K562 (cell line): ENCODE results near the gene EVX1. TPM values are rescaled to one million over a fixed set of nuclear protein-coding genes. Genes with fewer than 3 reads are reported as not detected.

ENCODE experiments used
- ATAC-seq: fragments of 200-7000 bp; cut with Tn5 transposase; 3 replicates; pipeline ENCODE4 v1.9.1; 2020; ENCODE audit warnings: moderate library complexity
- BruUV-seq: library from RNA; stranded (reverse); fragments of 400-500 nt; replicated peaks from 2 replicates; lab custom pipeline; 2021; lab: Mats Ljungman, UMichigan
- CTCF ChIA-PET: fragments of 300-600 bp; formaldehyde crosslinking; extraction: SDS; loops from one replicate; lab custom pipeline; 2021; ENCODE audit warnings: low intra/inter-chr PET ratio; lab: Yijun Ruan, JAX
- POLR2A ChIA-PET: fragments of 300-600, 350-650 bp; sonication (Branson Sonifier 250); formaldehyde crosslinking; extraction: SDS; loops from one replicate; lab custom pipeline; 2021; ENCODE audit warnings: antibody characterized with exemption, inconsistent platforms; lab: Yijun Ruan, JAX
- DNase-seq, 4 experiments: peaks; one replicate each; pipeline versions ENCODE4 v3.0.0 to v3.0.0-alpha.2; 2011 to 2018; ENCODE audit warnings: low spot score in 3 of 4, mixed read lengths in 3 of 4; ENCODE audit errors: extremely low read depth in 1 of 4
- FAIRE-seq: peaks from 2 replicates; lab custom pipeline; 2011; peaks lifted over from hg19 to GRCh38; lab: Jason Lieb, UNC
- H2AFZ ChIP-seq: 2 replicates; pipeline ENCODE4 v1.6.0; 2011; ENCODE audit warnings: low read depth, low read length, control low read depth, inconsistent platforms
- H3K27ac ChIP-seq: fragments of 200-600 bp; 3 replicates; pipeline ENCODE4 v1.8.0; 2011; ENCODE audit warnings: low read depth, mild to moderate bottlenecking, control low read depth, inconsistent platforms, low read length, moderate library complexity, mixed read lengths; ENCODE audit errors: extremely low read depth
- H3K27me3 ChIP-seq, 2 experiments: fragments of 300-600 bp in 1 of 2; 2 replicates in 1 of 2; 3 replicates in 1 of 2; pipeline versions ENCODE4 v1.6.0 to v1.8.0; 2011; ENCODE audit warnings: inconsistent platforms in 2 of 2, low read length in 2 of 2, mild to moderate bottlenecking in 1 of 2, mixed read lengths in 1 of 2, moderate library complexity in 1 of 2; ENCODE audit not compliant: control insufficient read depth in 2 of 2, insufficient read depth in 2 of 2
- H3K36me3 ChIP-seq: fragments of 300-600 bp; 3 replicates; pipeline ENCODE4 v1.8.0; 2011; ENCODE audit warnings: mild to moderate bottlenecking, low read length, inconsistent platforms; ENCODE audit not compliant: control insufficient read depth, insufficient read depth
- H3K4me1 ChIP-seq, 2 experiments: fragments of 200-600 bp in 1 of 2; replicated peaks in 1 of 2; 2 replicates in 1 of 2; 3 replicates in 1 of 2; pipeline versions ENCODE4 v1.5.1 to v1.8.0; 2011; ENCODE audit warnings: inconsistent platforms in 2 of 2, low read length in 2 of 2, mild to moderate bottlenecking in 1 of 2, mixed read lengths in 1 of 2, moderate library complexity in 1 of 2; ENCODE audit not compliant: control insufficient read depth in 2 of 2, insufficient read depth in 2 of 2
- H3K4me2 ChIP-seq: 2 replicates; pipeline ENCODE4 v1.6.1; 2011; ENCODE audit warnings: low read length, control low read depth, inconsistent platforms, mixed read lengths; ENCODE audit not compliant: insufficient read depth
- H3K4me3 ChIP-seq: fragments of 200-600 bp; sonication (generic), shearing (Covaris generic); 2 replicates; pipeline ENCODE4 v1.5.1; 2016; ENCODE audit warnings: control low read depth, inconsistent platforms
- H3K79me2 ChIP-seq: fragments of 200-600 bp; 3 replicates; pipeline ENCODE4 v1.8.0; 2011; ENCODE audit warnings: low read length, inconsistent platforms; ENCODE audit not compliant: control insufficient read depth, insufficient read depth
- H3K9ac ChIP-seq, 2 experiments: 2 replicates each; pipeline versions ENCODE4 v1.6.0 to v1.6.1; 2011; ENCODE audit warnings: low read depth in 2 of 2, low read length in 2 of 2, control low read depth in 1 of 2, inconsistent platforms in 1 of 2, mild to moderate bottlenecking in 1 of 2, mixed read lengths in 1 of 2; ENCODE audit not compliant: insufficient read depth in 1 of 2
- H3K9me1 ChIP-seq: one replicate; pipeline ENCODE4 v1.6.0; 2011; ENCODE audit warnings: inconsistent platforms, mild to moderate bottlenecking, low read length, moderate library complexity; ENCODE audit not compliant: control insufficient read depth, insufficient read depth
- H3K9me3 ChIP-seq: replicated peaks from 2 replicates; pipeline ENCODE4 v1.5.1; 2011; ENCODE audit warnings: low read depth, low read length, inconsistent platforms; ENCODE audit not compliant: control insufficient read depth, insufficient read depth
- H4K20me1 ChIP-seq: replicated peaks from 2 replicates; pipeline ENCODE4 v1.6.1; 2011; ENCODE audit warnings: low read length, inconsistent platforms, mixed read lengths; ENCODE audit not compliant: control insufficient read depth, insufficient read depth
- ETV1 ChIP-seq: fragments of 450-650 bp; conservative IDR thresholded peaks from 2 replicates; pipeline ENCODE4 v1.6.1; 2016; ENCODE audit warnings: missing genetic modification characterization, control low read depth, low read depth, missing compliant biosample characterization
- LARP7 ChIP-seq: fragments of 450-650 bp; IDR thresholded peaks from 2 replicates; pipeline ENCODE4 v1.6.1; 2016
- MIER1 ChIP-seq: fragments of 450-650 bp; IDR thresholded peaks from 2 replicates; pipeline ENCODE4 v1.6.1; 2016; ENCODE audit warnings: antibody characterized with exemption, mild to moderate bottlenecking, low read depth
- NCOA4 ChIP-seq: fragments of 450-650 bp; IDR thresholded peaks from 2 replicates; pipeline ENCODE4 v1.6.1; 2018; ENCODE audit warnings: mild to moderate bottlenecking; ENCODE audit not compliant: partially characterized antibody
- POLR2G ChIP-seq: fragments of 200-400 bp; formaldehyde crosslinking; IDR thresholded peaks from 2 replicates; pipeline ENCODE4 v1.6.1; 2017; ENCODE audit warnings: low read depth, mild to moderate bottlenecking, antibody characterized with exemption, low read length, moderate library complexity
- RBM14 ChIP-seq: fragments of 200-400 bp; formaldehyde crosslinking; IDR thresholded peaks from 2 replicates; pipeline ENCODE4 v1.6.1; 2018; ENCODE audit warnings: low read depth, mild to moderate bottlenecking, low read length, moderate library complexity, borderline replicate concordance; ENCODE audit not compliant: insufficient read depth
- RBM34 ChIP-seq: fragments of 200-400 bp; formaldehyde crosslinking; IDR thresholded peaks from 2 replicates; pipeline ENCODE4 v1.6.1; 2018; ENCODE audit warnings: low read length, borderline replicate concordance; ENCODE audit not compliant: insufficient read depth
- TAF1 ChIP-seq: IDR thresholded peaks from 2 replicates; pipeline ENCODE4 v1.6.1; 2011; ENCODE audit warnings: mild to moderate bottlenecking, low read length, moderate library complexity; ENCODE audit not compliant: insufficient read depth, control insufficient read depth, severe bottlenecking; ENCODE audit errors: extremely low read depth
- ZC3H4 ChIP-seq: sonication (generic); formaldehyde crosslinking; IDR thresholded peaks from 2 replicates; pipeline ENCODE4 v1.9.0; 2021; ENCODE audit warnings: missing genetic modification reagents, borderline replicate concordance
- ZNF766 ChIP-seq: fragments of 200-800 bp; sonication (Bioruptor generic); conservative IDR thresholded peaks from 2 replicates; pipeline ENCODE4 v1.6.1; 2016; ENCODE audit warnings: missing genetic modification characterization, missing compliant biosample characterization
- WGBS: fragments of 100-300 bp; shearing (Covaris generic); methylation state at CpG from one replicate; pipeline ENCODE4 v1.1.6; 2016; ENCODE audit warnings: low coverage, mixed read lengths; ENCODE audit not compliant: insufficient coverage; ENCODE audit errors: missing lambda C conversion rate; 5-methylcytosine and 5-hydroxymethylcytosine counted together
- in situ Hi-C: fragments of 300-500 bp; cut with MboI; formaldehyde crosslinking; loops from 4 replicates; pipeline ENCODE4 v1.15.0; 2018; ENCODE audit warnings: inconsistent platforms, mixed read lengths
- intact Hi-C: fragments of 100-400 bp; cut with micrococcal nuclease; formaldehyde crosslinking; loops from 2 replicates; pipeline ENCODE4 v1.14.2; 2022
- polyA plus RNA-seq, 8 experiments: library from polyadenylated mRNA; depleted of rRNA in 4 of 8; stranded (reverse) in 5 of 8; unstranded in 3 of 8; fragments of >200 nt; fragmentation: Nextera tagmentation in 2 of 8; fragmentation: Illumina TruSeq in 1 of 8; extraction: Ambion mirVana in 2 of 8; extraction: Trizol in 1 of 8; gene quantifications; 2 replicates each; pipeline versions ENCODE4 v1.2.1 to v1.2.3, GENCODE V29; 2011 to 2014; ENCODE audit warnings: inconsistent platforms in 1 of 8, missing spikeins in 1 of 8
- total RNA-seq, 7 experiments: library from RNA; depleted of rRNA in 6 of 7; stranded (reverse); fragments of >200 nt in 6 of 7; fragmentation: Illumina TruSeq in 2 of 7; extraction: Trizol in 2 of 7; gene quantifications; 2 replicates each; pipeline versions ENCODE4 v1.2.1 to v1.2.3, GENCODE V29; 2011 to 2021; ENCODE audit warnings: low replicate concordance in 1 of 7

The EVX1 gene
- total and polyA plus RNA-seq, 9 of the 15 experiments (the other 6 are each of a cell fraction or from before 2014, with no cell fraction given), result not detected

DNA sequence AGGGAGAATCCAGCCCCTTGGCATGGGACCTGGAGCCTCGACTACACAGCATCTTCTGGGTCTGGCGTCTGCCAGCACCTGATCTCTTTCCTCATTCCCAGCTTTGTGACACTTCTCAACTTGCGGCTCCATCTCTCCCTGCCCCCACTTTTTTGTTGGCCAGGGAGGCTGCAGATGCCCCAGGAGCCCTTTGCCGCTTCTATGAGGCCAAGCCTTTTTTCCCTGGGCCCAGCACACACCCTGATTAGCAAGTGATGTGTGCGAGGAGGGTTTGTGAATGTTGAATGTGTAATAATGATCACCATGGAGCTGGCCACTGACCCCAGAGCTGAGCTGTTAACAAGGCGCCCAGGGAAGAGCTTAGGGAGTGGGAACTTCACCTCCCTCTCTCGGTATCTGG lies 4.4 kb downstream of the EVX1 start:
- no peak overlapping the region for H3K4me2 ChIP-seq
- WGBS, result 0% methylated on average over 7 of the region's 7 CpGs
- FAIRE-seq, result no peak
- TF ChIP-seq MIER1 (no peak), RBM34 (no peak), ETV1 (no peak), ZC3H4 (CRISPR knock-in tag) (no peak), LARP7 (no peak), NCOA4 (no peak), TAF1 (no peak), RBM14 (no peak), POLR2G (no peak), ZNF766 (no peak)
- in situ Hi-C loops (no loop called here), intact Hi-C loops (no loop called here)
- H2AFZ ChIP-seq, result no peak overlapping the region
- H3K36me3 ChIP-seq, result no peaks in the 10 kb centered on the region
- no peaks in the 10 kb centered on the region for H3K9me3 ChIP-seq
- ChIA-PET POLR2A (no interaction called here), CTCF (no interaction called here)
- peaks cover 80 to 96% of the 10 kb centered on the region in 2 experiments for H3K27me3 ChIP-seq
- H3K79me2 ChIP-seq, result no peaks in the 10 kb centered on the region
- no TSS peak for BruUV-seq
- H3K27ac ChIP-seq, result no peak overlapping the region
- H3K9me1 ChIP-seq, result peaks cover 2% of the 10 kb centered on the region
- H3K4me1 ChIP-seq, result peaks cover 0 to 29% of the 10 kb centered on the region in 2 experiments; a peak in 2 of 5 replicates
- H3K9ac ChIP-seq, result no peak overlapping the region
- ATAC-seq, result no peak
- H4K20me1 ChIP-seq, result peaks cover 9% of the 10 kb centered on the region
- no peak for DNase-seq
- H3K4me3 ChIP-seq, result no peak overlapping the region
